ENCODE measurements around the gene SIRT1.

SIRT1 gene

DNA sequence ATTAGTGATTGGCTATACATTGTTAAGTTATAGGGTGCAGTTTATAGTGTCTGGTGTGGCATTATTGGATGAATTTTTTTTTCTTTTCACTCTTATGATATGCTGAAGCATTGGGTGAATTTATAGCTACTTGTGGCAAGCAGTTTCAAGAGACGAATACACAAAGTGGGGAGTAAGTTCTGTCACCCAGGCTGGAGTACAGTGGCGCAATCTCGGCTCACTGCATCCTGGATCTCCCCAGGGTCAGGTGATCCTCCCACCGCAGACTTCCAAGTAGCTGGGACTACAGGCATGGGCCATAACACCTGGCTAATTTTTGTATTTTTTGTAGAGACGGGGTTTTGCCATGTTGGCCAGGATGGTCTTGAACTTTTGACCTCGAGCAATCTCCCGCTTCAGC, 6.3 kb upstream of the SIRT1 start:
- Histone ChIP-seq H3K9ac (ENCODE audit: low read length) (no peak overlapping the region), H3K36me3 (ENCODE audit: control insufficient read depth, insufficient read depth, low read length) (no peaks in the 10 kb centered on the region), H3K4me3 (ENCODE audit: low read depth, low read length) (no peak overlapping the region), H3K4me1 (ENCODE audit: control insufficient read depth, insufficient read depth, low read length) (no peaks in the 10 kb centered on the region), H3K27me3 (ENCODE audit: control insufficient read depth, insufficient read depth, low read length) (no peaks in the 10 kb centered on the region), H3K27ac (ENCODE audit: low read depth, low read length) (no peak overlapping the region), H3K9me3 (ENCODE audit: control insufficient read depth, insufficient read depth, low read depth, low read length) (no peaks in the 10 kb centered on the region)

DNA sequence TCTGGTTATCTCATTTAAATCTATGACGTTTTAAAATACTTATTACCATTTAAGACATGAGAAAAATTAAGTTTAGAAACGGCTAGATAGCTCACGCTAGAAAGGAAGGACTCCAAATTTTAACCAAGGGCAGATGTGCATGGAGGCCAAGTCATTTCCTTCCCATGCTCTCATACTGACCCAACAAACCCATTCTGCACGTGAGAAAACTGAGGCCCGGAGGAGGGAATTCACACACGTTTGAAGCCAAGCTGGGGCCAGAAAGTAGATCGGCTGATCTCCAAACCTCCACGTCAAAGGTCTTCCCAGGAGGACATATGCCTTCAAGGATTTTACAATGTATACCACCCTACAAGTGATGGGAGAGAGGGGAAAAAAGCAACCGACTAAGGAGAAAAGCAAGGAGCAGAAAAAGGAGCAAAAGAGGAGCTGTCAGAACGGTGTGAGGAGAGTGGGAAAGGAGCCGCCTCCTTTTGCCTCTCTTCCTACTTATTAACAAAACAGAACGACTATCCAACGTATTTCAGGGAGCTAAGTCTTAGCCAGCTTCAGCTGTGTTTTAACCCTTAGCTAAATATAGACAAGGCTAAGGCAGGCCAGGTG, 645 bp upstream of the SIRT1 start:
- Histone ChIP-seq H3K36me3 (ENCODE audit: control insufficient read depth, insufficient read depth, low read length) (peaks cover 24% of the 10 kb centered on the region), H3K4me1 (ENCODE audit: control insufficient read depth, insufficient read depth, low read length) (peaks cover 5% of the 10 kb centered on the region; the same call in 1 of the 2 replicates), H3K27me3 (ENCODE audit: control insufficient read depth, insufficient read depth, low read length) (no peaks in the 10 kb centered on the region), H3K27ac (ENCODE audit: low read depth, low read length) (no peak overlapping the region; the same call in 1 of the 2 replicates), H3K9me3 (ENCODE audit: control insufficient read depth, insufficient read depth, low read depth, low read length) (no peaks in the 10 kb centered on the region), H3K9ac (ENCODE audit: low read length) (peak overlapping the region; percentile 73), H3K4me3 (ENCODE audit: low read depth, low read length) (peak overlapping the region; percentile 88)

DNA sequence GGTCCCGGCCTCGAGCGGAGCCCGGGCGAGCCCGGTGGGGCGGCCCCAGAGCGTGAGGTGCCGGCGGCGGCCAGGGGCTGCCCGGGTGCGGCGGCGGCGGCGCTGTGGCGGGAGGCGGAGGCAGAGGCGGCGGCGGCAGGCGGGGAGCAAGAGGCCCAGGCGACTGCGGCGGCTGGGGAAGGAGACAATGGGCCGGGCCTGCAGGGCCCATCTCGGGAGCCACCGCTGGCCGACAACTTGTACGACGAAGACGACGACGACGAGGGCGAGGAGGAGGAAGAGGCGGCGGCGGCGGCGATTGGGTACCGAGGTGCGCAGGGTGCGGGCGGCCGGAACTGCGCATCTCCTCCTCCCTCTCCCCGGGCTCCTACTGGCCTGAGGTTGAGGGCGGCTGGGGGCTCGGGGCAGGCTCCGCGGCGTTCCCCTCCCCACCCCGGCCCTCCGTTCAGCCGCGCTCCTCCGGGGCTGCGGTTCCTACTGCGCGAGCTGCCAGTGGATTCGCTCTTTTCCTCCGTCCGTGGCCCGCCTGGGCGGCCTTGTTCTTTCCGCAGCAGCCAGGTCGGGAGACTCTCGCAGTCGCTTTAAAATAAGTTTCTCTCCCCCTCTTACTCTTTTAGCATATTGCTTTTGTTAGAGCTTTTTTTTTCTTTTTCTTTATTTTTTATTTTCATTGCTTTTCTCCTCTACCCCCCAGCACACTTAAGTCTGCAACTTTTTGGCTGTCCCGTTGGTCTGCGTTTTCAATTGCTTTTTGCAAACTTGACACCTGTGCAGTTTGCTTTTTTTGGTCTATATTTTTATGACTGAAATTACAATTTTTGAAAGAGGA, 600 bp downstream of the SIRT1 start:
- no peaks in the 10 kb centered on the region for H3K9me3 ChIP-seq (ENCODE audit: control insufficient read depth, insufficient read depth, low read depth, low read length)
- H3K27me3 ChIP-seq (ENCODE audit: control insufficient read depth, insufficient read depth, low read length) = no peaks in the 10 kb centered on the region
- peaks cover 5% of the 10 kb centered on the region; the same call in 1 of the 2 replicates for H3K4me1 ChIP-seq (ENCODE audit: control insufficient read depth, insufficient read depth, low read length)
- peaks cover 37% of the 10 kb centered on the region for H3K36me3 ChIP-seq (ENCODE audit: control insufficient read depth, insufficient read depth, low read length)
- H3K9ac ChIP-seq (ENCODE audit: low read length) = peak overlapping the region; percentile 88
- H3K4me3 ChIP-seq (ENCODE audit: low read depth, low read length) = peak overlapping the region; percentile 88
- peak overlapping the region; percentile 80; the same call in 1 of the 2 replicates for H3K27ac ChIP-seq (ENCODE audit: low read depth, low read length)

DNA sequence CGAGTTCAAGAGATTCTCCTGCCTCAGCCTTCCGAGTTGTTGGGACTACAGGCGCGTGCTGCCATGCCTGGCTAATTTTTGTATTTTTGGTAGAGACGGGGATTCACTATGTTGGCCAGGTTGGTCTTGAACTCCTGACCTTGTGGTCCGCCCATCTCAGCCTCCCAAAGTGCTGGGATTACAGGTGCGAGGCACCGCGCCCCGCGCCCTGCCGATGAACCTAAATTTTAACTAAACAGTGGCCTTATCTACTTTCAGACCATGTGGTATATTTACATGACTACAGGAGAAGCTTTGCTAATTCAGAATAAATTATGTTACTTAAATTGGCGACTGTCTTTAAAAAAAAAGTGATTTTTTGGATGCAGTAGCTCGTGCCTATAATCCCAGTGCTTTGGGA, 9.2 kb downstream of the SIRT1 start:
- no peaks in the 10 kb centered on the region for H3K4me1 ChIP-seq (ENCODE audit: control insufficient read depth, insufficient read depth, low read length)
- no peak overlapping the region for H3K9ac ChIP-seq (ENCODE audit: low read length)
- no peak overlapping the region for H3K27ac ChIP-seq (ENCODE audit: low read depth, low read length)
- H3K4me3 ChIP-seq (ENCODE audit: low read depth, low read length) = no peak overlapping the region
- no peaks in the 10 kb centered on the region for H3K27me3 ChIP-seq (ENCODE audit: control insufficient read depth, insufficient read depth, low read length)
- H3K9me3 ChIP-seq (ENCODE audit: control insufficient read depth, insufficient read depth, low read depth, low read length) = no peaks in the 10 kb centered on the region
- peaks cover 99% of the 10 kb centered on the region for H3K36me3 ChIP-seq (ENCODE audit: control insufficient read depth, insufficient read depth, low read length)

DNA sequence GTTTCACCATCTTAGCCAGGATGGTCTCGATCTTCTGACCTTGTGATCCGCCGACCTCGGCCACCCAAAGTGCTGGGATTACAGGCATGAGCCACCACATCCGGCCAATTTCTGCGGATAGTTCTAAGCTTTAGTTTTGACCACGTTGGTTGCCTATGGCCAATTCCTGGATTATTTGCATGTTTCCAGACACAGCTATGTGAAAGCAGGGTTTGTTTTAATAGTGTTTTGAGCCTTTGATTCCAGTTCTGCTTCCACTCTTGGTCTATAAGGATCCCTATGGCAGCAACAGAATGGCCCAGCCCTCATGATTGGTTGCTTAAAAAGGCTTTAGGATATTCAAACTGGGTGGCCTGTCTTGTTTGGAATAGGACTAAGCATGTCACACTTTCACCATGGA, 19.1 kb downstream of the SIRT1 start:
- Histone ChIP-seq H3K9ac (ENCODE audit: low read length) (no peak overlapping the region), H3K4me3 (ENCODE audit: low read depth, low read length) (no peak overlapping the region), H3K9me3 (ENCODE audit: control insufficient read depth, insufficient read depth, low read depth, low read length) (no peaks in the 10 kb centered on the region), H3K27me3 (ENCODE audit: control insufficient read depth, insufficient read depth, low read length) (no peaks in the 10 kb centered on the region), H3K27ac (ENCODE audit: low read depth, low read length) (no peak overlapping the region), H3K36me3 (ENCODE audit: control insufficient read depth, insufficient read depth, low read length) (peaks cover 90% of the 10 kb centered on the region), H3K4me1 (ENCODE audit: control insufficient read depth, insufficient read depth, low read length) (peaks cover 4% of the 10 kb centered on the region; the same call in 1 of the 2 replicates)

DNA sequence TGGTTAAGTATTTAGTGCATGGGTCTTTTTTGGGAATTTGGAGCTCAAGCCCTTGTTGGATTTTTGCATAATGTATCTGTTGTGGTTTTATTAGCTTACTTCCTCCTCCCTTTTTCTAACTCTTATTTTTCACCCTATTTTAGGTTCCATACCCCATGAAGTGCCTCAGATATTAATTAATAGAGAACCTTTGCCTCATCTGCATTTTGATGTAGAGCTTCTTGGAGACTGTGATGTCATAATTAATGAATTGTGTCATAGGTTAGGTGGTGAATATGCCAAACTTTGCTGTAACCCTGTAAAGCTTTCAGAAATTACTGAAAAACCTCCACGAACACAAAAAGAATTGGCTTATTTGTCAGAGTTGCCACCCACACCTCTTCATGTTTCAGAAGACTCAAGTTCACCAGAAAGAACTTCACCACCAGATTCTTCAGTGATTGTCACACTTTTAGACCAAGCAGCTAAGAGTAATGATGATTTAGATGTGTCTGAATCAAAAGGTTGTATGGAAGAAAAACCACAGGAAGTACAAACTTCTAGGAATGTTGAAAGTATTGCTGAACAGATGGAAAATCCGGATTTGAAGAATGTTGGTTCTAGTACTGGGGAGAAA, 28.0 kb downstream of the SIRT1 start:
- Histone ChIP-seq H3K9ac (ENCODE audit: low read length) (no peak overlapping the region), H3K4me1 (ENCODE audit: control insufficient read depth, insufficient read depth, low read length) (no peaks in the 10 kb centered on the region; the same call in 1 of the 2 replicates), H3K4me3 (ENCODE audit: low read depth, low read length) (no peak overlapping the region), H3K36me3 (ENCODE audit: control insufficient read depth, insufficient read depth, low read length) (peaks cover 96% of the 10 kb centered on the region), H3K9me3 (ENCODE audit: control insufficient read depth, insufficient read depth, low read depth, low read length) (no peaks in the 10 kb centered on the region), H3K27ac (ENCODE audit: low read depth, low read length) (no peak overlapping the region), H3K27me3 (ENCODE audit: control insufficient read depth, insufficient read depth, low read length) (no peaks in the 10 kb centered on the region)

DNA sequence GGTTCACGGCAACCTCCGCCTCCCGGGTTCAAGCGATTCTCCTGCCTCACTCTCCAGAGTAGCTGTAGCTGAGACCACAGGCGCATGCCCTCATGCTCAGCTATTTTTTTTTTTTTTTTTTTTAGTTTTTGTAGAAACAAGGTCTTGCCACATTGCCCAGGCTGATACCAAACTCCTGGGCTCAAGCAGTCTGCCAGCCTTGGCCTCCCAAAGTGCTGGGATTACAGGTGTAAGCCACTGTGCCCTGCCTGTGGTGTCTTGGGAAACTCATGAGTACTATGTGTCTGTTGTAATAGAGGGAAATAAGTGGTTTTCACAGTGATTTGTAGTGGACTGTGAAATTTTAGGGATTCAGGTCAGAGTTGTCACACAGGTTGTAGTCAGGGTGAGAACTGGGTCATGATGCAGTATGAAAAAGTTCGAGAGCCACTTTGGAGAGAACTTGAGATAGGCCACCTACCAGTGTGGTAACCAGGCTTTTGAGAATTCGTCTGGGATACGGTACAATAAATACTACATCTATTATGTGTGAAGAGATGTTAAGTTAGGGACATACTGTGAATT, 30.4 kb downstream of the SIRT1 start:
- Histone ChIP-seq H3K27me3 (ENCODE audit: control insufficient read depth, insufficient read depth, low read length) (no peaks in the 10 kb centered on the region), H3K4me1 (ENCODE audit: control insufficient read depth, insufficient read depth, low read length) (no peaks in the 10 kb centered on the region; the same call in 1 of the 2 replicates), H3K9me3 (ENCODE audit: control insufficient read depth, insufficient read depth, low read depth, low read length) (no peaks in the 10 kb centered on the region), H3K27ac (ENCODE audit: low read depth, low read length) (no peak overlapping the region), H3K4me3 (ENCODE audit: low read depth, low read length) (no peak overlapping the region), H3K36me3 (ENCODE audit: control insufficient read depth, insufficient read depth, low read length) (peaks cover 80% of the 10 kb centered on the region), H3K9ac (ENCODE audit: low read length) (no peak overlapping the region)

DNA sequence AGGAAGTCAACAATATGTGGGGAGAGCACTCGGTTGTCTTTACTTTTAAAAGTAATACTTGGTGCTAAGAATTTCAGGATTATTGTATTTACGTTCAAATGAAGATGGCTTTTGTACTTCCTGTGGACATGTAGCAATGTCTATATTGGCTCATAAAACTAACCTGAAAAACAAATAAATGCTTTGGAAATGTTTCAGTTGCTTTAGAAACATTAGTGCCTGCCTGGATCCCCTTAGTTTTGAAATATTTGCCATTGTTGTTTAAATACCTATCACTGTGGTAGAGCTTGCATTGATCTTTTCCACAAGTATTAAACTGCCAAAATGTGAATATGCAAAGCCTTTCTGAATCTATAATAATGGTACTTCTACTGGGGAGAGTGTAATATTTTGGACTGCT, 32.7 kb downstream of the SIRT1 start:
- Histone ChIP-seq H3K27me3 (ENCODE audit: control insufficient read depth, insufficient read depth, low read length) (no peaks in the 10 kb centered on the region), H3K9me3 (ENCODE audit: control insufficient read depth, insufficient read depth, low read depth, low read length) (no peaks in the 10 kb centered on the region), H3K4me1 (ENCODE audit: control insufficient read depth, insufficient read depth, low read length) (no peaks in the 10 kb centered on the region; the same call in 1 of the 2 replicates), H3K9ac (ENCODE audit: low read length) (no peak overlapping the region), H3K36me3 (ENCODE audit: control insufficient read depth, insufficient read depth, low read length) (peaks cover 60% of the 10 kb centered on the region), H3K4me3 (ENCODE audit: low read depth, low read length) (no peak overlapping the region), H3K27ac (ENCODE audit: low read depth, low read length) (0 out of 2 replicates have a peak overlapping the region, but pooled peaks have one; percentile 11)

DNA sequence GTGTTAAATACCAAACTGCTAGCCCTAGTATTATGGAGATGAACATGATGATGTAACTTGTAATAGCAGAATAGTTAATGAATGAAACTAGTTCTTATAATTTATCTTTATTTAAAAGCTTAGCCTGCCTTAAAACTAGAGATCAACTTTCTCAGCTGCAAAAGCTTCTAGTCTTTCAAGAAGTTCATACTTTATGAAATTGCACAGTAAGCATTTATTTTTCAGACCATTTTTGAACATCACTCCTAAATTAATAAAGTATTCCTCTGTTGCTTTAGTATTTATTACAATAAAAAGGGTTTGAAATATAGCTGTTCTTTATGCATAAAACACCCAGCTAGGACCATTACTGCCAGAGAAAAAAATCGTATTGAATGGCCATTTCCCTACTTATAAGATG, 33.2 kb downstream of the SIRT1 start:
- Histone ChIP-seq H3K27ac (ENCODE audit: low read depth, low read length) (no peak overlapping the region), H3K4me3 (ENCODE audit: low read depth, low read length) (no peak overlapping the region), H3K4me1 (ENCODE audit: control insufficient read depth, insufficient read depth, low read length) (no peaks in the 10 kb centered on the region; the same call in 1 of the 2 replicates), H3K9me3 (ENCODE audit: control insufficient read depth, insufficient read depth, low read depth, low read length) (no peaks in the 10 kb centered on the region), H3K9ac (ENCODE audit: low read length) (no peak overlapping the region), H3K36me3 (ENCODE audit: control insufficient read depth, insufficient read depth, low read length) (peaks cover 59% of the 10 kb centered on the region), H3K27me3 (ENCODE audit: control insufficient read depth, insufficient read depth, low read length) (no peaks in the 10 kb centered on the region)

DNA sequence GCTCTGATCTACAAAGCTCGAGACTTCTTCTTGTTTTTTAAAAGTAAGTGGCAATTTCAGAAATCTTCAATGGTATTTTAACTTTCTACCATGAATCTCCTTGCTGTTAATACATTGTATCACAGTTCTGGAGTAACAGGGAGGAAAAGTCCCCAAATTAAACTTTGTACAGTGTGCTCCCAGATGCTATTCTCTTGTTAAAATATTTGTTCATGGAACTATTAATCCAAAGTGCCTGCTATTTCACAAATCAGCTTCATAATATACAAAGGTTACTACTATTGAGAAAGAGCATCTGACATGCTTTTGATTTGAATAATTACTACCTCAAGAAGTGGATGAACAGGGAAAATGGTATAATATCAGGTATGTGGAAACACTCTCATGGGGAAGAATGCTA, 36.6 kb downstream of the SIRT1 start:
- no peak overlapping the region for H3K9ac ChIP-seq (ENCODE audit: low read length)
- H3K4me3 ChIP-seq (ENCODE audit: low read depth, low read length) = no peak overlapping the region
- H3K27ac ChIP-seq (ENCODE audit: low read depth, low read length) = no peak overlapping the region
- peaks cover 44% of the 10 kb centered on the region for H3K36me3 ChIP-seq (ENCODE audit: control insufficient read depth, insufficient read depth, low read length)
- H3K27me3 ChIP-seq (ENCODE audit: control insufficient read depth, insufficient read depth, low read length) = no peaks in the 10 kb centered on the region
- no peaks in the 10 kb centered on the region for H3K4me1 ChIP-seq (ENCODE audit: control insufficient read depth, insufficient read depth, low read length)
- no peaks in the 10 kb centered on the region for H3K9me3 ChIP-seq (ENCODE audit: control insufficient read depth, insufficient read depth, low read depth, low read length)

DNA sequence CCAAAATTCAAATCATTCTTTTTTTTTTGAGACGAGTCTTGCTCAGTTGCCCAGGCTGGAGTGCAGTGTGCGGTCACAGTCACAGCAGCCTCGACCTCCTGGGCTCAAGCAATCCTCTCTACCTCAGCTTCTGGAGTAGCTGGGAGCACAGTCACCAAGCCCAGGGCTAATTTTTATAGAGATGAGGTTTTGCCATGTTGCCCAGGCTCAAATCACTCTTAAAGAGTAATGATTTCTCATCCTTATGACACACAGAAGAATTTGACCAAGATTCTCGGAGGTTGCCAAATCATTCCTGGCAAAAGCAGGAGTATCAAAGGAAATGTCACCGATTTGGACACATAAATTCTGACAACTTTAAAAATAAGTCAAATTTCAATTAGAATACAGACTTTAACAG, 39.1 kb downstream of the SIRT1 start:
- Histone ChIP-seq H3K9me3 (ENCODE audit: control insufficient read depth, insufficient read depth, low read depth, low read length) (no peaks in the 10 kb centered on the region), H3K9ac (ENCODE audit: low read length) (no peak overlapping the region), H3K27me3 (ENCODE audit: control insufficient read depth, insufficient read depth, low read length) (no peaks in the 10 kb centered on the region), H3K4me1 (ENCODE audit: control insufficient read depth, insufficient read depth, low read length) (no peaks in the 10 kb centered on the region), H3K36me3 (ENCODE audit: control insufficient read depth, insufficient read depth, low read length) (peaks cover 26% of the 10 kb centered on the region), H3K27ac (ENCODE audit: low read depth, low read length) (no peak overlapping the region), H3K4me3 (ENCODE audit: low read depth, low read length) (no peak overlapping the region)
